Parathyroid adenoma (tissue), 2 donors: ENCODE data around the gene GDPGP1.

ENCODE experiments used
- H2AFZ ChIP-seq: fragments of 300-600 bp; sonication (generic); one replicate; pipeline ENCODE4 v1.7.0; 2017; ENCODE audit warnings: antibody characterized with exemption, mild to moderate bottlenecking
- H3K27ac ChIP-seq: fragments of 300-600 bp; sonication (generic); one replicate; pipeline ENCODE4 v1.7.0; 2017
- H3K27me3 ChIP-seq: fragments of 300-600 bp; sonication (generic); one replicate; pipeline ENCODE4 v1.7.0; 2017; ENCODE audit warnings: low read length; ENCODE audit not compliant: control insufficient read depth, insufficient read depth
- H3K36me3 ChIP-seq: fragments of 300-600 bp; sonication (generic); one replicate; pipeline ENCODE4 v1.7.0; 2017; ENCODE audit warnings: low read length; ENCODE audit not compliant: control insufficient read depth, insufficient read depth
- H3K4me1 ChIP-seq: fragments of 300-600 bp; sonication (generic); one replicate; pipeline ENCODE4 v1.7.0; 2017; ENCODE audit warnings: control low read depth
- H3K4me2 ChIP-seq: fragments of 300-600 bp; sonication (generic); one replicate; pipeline ENCODE4 v1.7.0; 2017; ENCODE audit warnings: low read length
- H3K4me3 ChIP-seq: fragments of 300-600 bp; sonication (generic); one replicate; pipeline ENCODE4 v1.7.0; 2017; ENCODE audit warnings: low read depth, low read length
- H3K79me2 ChIP-seq: fragments of 300-600 bp; sonication (generic); one replicate; pipeline ENCODE4 v1.7.0; 2017; ENCODE audit warnings: control low read depth
- H3K9ac ChIP-seq: fragments of 300-600 bp; sonication (generic); one replicate; pipeline ENCODE4 v1.7.0; 2017; ENCODE audit warnings: mild to moderate bottlenecking
- H3K9me3 ChIP-seq: fragments of 300-600 bp; sonication (generic); one replicate; pipeline ENCODE4 v1.7.0; 2017; ENCODE audit warnings: low read length; ENCODE audit not compliant: control insufficient read depth
- CTCF ChIP-seq: fragments of 300-600 bp; sonication (generic); IDR thresholded peaks from one replicate; pipeline ENCODE4 v1.7.0; 2017; ENCODE audit warnings: antibody characterized with exemption, mild to moderate bottlenecking
- donor health status: primary hyperparathyroidism.

Gene GDPGP1

GRCh38 chr15:90231028-90232017 is 2.7 kb upstream of the GDPGP1 start:
- no peaks in the 10 kb centered on the region for H3K79me2 ChIP-seq
- no peak for TF ChIP-seq CTCF
- no peak overlapping the region for H2AFZ ChIP-seq
- no peaks in the 10 kb centered on the region for H3K36me3 ChIP-seq
- H3K27ac ChIP-seq, result no peak overlapping the region
- no peak overlapping the region for H3K4me3 ChIP-seq
- H3K27me3 ChIP-seq, result no peaks in the 10 kb centered on the region
- H3K9ac ChIP-seq, result no peak overlapping the region
- no peaks in the 10 kb centered on the region for H3K9me3 ChIP-seq
- H3K4me2 ChIP-seq, result no peak overlapping the region
- peaks cover 9% of the 10 kb centered on the region for H3K4me1 ChIP-seq

DNA sequence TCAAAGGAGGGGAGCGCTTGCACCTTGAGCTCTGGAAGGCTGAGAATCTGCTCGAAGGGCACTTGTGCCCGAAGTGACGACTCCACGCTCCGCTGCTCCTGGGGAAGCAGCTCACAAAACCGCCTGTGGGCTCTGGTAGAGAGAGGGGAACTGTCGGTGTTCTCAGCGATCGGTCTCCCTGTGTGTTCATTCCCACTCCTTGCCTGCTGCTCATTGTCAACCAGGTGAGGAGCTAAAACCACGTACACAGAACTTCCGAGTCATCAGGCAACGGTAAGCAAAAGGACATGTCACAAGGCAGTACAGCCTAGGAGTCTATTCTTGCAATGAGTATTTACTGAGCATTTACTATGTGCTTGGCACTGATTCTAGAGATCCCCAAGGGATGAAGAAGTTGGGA is 1.8 kb upstream of the GDPGP1 start:
- H3K4me1 ChIP-seq, result peaks cover 9% of the 10 kb centered on the region
- TF ChIP-seq CTCF, result no peak
- no peak overlapping the region for H3K27ac ChIP-seq

DNA sequence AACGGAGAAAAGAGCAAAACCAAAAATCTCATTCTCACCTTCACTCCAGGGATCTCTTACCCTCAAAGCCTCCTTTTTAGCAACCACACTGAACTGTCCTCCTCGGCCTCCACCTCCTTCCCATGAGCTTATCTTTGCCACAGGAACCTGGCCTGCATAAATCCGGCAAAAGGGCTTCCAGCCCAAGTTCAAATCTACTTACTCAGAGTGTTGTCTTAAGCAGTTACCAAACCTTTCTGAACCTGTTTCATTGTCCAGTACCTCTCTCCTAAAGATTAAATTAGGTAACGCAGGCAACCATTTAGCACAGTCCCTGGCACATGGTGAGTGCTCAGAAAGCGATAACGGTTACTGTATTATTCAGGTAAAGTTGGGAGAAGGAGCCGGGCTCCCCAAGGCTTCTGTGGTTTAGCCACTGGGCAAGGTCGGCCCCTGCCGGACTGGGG is 1.0 kb upstream of the GDPGP1 start:
- H2AFZ ChIP-seq, result no peak overlapping the region
- peak overlapping the region; percentile 86 for H3K4me2 ChIP-seq
- no peaks in the 10 kb centered on the region for H3K27me3 ChIP-seq
- no peak overlapping the region for H3K9ac ChIP-seq
- no peaks in the 10 kb centered on the region for H3K79me2 ChIP-seq
- no peaks in the 10 kb centered on the region for H3K9me3 ChIP-seq
- peak overlapping the region; percentile 78 for H3K4me3 ChIP-seq
- no peaks in the 10 kb centered on the region for H3K36me3 ChIP-seq
- peaks cover 9% of the 10 kb centered on the region for H3K4me1 ChIP-seq
- peak; percentile 44 for TF ChIP-seq CTCF
- H3K27ac ChIP-seq, result peak overlapping the region; percentile 84

More for the DNA sequence above, 1.8 kb upstream of the GDPGP1 start:
- Histone ChIP-seq H3K9me3 (no peaks in the 10 kb centered on the region), H3K79me2 (no peaks in the 10 kb centered on the region), H3K36me3 (no peaks in the 10 kb centered on the region), H3K27me3 (no peaks in the 10 kb centered on the region), H3K4me2 (no peak overlapping the region), H3K4me3 (no peak overlapping the region), H2AFZ (no peak overlapping the region), H3K9ac (no peak overlapping the region)

DNA sequence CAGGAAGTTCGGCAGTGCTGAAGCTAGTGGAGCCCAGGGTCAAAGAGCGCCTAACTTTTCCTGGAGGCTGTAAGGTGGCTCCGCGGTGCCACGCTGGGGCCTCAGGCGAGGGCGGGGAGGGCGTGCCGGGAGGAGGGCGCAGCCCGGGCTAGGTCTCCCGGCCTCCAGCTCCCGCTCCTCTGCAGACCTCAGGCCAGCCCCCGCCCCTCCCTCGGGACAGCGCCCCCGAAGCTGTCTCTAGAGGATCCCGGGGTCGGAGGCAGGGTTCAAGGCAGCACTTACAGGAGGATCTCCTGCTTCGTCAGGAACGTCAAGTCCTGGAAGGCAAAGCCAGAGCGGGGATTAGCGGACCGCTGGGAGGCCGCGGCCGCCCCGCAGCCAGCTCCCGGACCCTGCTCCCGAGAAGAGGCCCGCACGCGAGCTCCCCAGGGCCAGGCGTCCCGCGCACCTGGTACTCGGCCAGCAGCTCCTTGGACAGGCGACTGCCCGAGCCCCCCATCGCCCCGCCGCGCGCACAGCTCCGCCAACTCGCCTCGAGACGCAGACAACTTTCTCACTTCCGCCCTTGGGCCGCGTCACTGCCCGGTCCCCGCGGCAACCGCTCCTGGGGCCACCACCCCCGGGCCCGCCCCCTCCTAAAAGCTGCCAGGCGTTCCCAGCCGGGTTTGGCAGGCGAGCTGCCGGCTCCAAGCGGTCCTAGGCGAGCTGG is 468 bp upstream of the GDPGP1 start, which contains the start of gene CIB1:
Gene CIB1, minus strand, starts transcription at position 555 of the 709 bp plus-strand sequence. Its CDS starts 56 bp downstream, at position 499.
- H3K9me3 ChIP-seq, result no peaks in the 10 kb centered on the region
- H2AFZ ChIP-seq, result peak within 1 kb of the TSS; percentile 83
- no peaks in the 10 kb centered on the region for H3K79me2 ChIP-seq
- H3K27ac ChIP-seq, result peak within 1 kb of the TSS; percentile 84
- H3K4me3 ChIP-seq, result peak within 1 kb of the TSS; percentile 78
- H3K27me3 ChIP-seq, result no peaks in the 10 kb centered on the region
- peaks cover 9% of the 10 kb centered on the region for H3K4me1 ChIP-seq
- H3K36me3 ChIP-seq, result no peaks in the 10 kb centered on the region
- peak within 1 kb of the TSS; percentile 64 for H3K9ac ChIP-seq
- peak within 1 kb of the TSS; percentile 86 for H3K4me2 ChIP-seq
- no peak for TF ChIP-seq CTCF
